GM12874 (cell line): ENCODE data around the gene CYS1.

Experiments
- CTCF ChIP-seq: IDR thresholded peaks from 2 replicates; pipeline ENCODE4 v1.5.1; 2011; ENCODE audit warnings: low read depth, mild to moderate bottlenecking, control low read depth, low read length, moderate library complexity; ENCODE audit not compliant: insufficient read depth

Gene CYS1

GRCh38 chr2:10080536-10081304, 509 bp upstream of the CYS1 start:
- TF ChIP-seq CTCF: no peak

- TF ChIP-seq CTCF: no peak
These were observed 843 bp downstream of the CYS1 start for GRCh38 chr2:10079266-10079869.

GRCh38 chr2:10078704-10079265, 1.4 kb downstream of the CYS1 start:
- TF ChIP-seq CTCF: no peak

GRCh38 chr2:10078001-10078400, 2.2 kb downstream of the CYS1 start:
- no peak for TF ChIP-seq CTCF

- no peak for TF ChIP-seq CTCF
These were observed 3.2 kb downstream of the CYS1 start for GRCh38 chr2:10076988-10077527.

GRCh38 chr2:10076511-10076910, 3.7 kb downstream of the CYS1 start:
- no peak for TF ChIP-seq CTCF

GRCh38 chr2:10075571-10076209, 4.5 kb downstream of the CYS1 start:
- TF ChIP-seq CTCF: no peak
